Activated CD8-positive, alpha-beta memory T cell treated with anti-CD3 and anti-CD28 coated beads, Interleukin-2, amount 50 U/mL, for 1 hour (primary cell): ENCODE data around the gene OCRL.

Experiments
- DNase-seq: peaks from one replicate; pipeline ENCODE4 v3.0.0-alpha.2; 2020; ENCODE audit errors: extremely low read depth

OCRL gene

DNA sequence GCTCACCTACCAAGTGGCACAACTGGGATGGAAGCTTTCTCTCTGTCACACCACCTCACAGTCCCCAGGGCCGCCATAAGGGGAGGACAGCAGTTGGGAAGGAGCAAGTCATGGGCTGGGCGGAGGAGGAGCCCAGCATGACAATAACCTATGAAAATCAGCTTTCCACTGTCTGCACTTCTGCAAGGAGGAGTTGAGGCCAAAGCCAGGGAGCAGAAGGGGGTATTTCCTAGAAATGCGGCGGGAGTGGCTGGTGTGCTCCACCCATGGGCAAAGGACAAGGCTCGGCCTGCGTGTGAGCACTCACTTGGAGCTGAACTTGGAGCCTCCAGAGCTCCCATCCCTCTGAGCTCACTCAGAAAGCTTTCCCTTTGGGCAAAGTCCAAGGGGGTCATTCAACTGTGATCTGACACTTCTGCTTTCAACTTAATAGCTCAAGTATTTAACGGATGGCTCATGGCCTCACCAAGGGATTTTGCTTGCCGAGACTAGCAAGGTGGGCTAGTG is 96.2 kb downstream of the OCRL start:
- DNase-seq: no peak

DNA sequence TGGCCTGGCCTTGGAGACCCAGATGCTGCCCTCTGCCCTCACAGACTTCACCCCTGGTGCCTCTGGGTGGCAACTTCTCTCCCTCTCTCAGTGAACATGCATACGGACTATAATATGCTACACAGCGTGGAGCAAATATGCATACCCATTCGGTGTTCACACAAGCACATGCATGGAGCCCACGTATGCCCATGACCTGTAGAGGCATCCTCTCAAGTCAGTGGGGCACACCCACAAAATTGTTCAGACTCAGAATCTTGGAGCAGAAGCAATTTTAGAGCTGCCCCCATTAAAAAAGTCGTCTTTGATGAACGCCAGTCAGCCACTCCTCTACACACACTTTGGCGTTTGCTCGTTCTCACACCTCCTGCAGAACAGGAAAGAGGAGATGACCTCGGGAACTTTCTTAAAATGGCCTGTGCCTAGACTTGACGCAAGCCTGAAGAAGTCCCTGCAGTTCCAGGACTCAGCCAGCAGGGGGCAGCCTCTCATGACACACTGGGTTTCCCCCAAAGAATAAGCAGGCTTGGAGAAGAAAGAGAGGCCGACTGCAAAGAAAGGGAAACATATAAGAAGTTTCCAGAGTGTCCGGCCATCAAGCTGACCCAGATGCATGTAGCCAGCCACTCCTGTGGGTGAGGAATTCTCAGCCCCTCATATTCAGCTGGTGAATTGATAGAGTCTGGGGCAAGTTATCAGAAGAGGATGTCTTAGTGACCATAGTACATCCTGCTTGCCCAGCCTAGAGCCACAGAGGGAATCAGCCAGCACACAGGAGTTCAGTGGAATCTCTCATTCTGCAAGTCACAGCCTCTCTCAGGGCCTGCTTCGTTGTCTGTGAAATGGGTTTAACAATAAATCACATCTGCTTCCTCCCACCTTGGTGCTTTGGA is 97.4 kb downstream of the OCRL start:
- DNase-seq: peak; percentile 23

DNA sequence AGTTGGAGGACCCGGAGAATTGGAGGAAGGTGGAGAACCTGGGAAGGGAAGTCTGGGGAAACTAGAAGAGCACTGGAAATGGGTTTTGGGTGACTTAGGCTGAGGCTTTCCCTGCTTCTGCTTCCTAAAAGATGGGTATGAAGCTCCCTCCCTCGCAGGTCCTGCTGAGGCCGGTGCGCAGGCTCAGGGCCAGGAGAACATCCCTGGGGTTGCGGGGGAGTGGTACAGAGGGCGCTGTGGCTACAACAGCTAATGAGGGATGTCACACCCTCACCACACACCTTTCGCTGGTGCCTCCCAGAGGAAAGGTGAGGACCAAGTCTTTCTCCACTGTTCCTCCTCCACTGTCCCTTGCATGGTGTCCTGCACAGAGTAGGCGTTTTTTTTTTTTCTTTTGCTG is 98.9 kb downstream of the OCRL start:
- no peak for DNase-seq

DNA sequence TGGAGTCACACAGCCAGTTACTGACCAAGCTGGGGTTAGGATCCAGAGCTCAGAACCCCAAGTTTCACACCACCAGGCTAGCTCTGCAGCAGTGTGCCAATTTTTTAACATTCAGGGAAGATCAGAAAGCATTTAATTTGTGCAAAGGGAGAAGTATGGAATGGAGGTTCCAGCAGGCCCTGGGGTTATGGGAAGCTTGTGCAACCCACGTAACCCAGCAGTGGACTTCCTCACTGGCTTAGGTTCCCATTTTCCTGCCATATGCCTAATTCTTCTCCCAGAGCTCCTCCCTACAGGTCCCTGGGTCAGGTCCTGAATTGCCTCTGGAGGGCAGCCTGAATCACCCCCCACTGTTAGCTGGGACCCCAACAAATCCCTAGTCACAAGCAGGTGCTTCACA is 100.7 kb downstream of the OCRL start:
- DNase-seq: no peak

DNA sequence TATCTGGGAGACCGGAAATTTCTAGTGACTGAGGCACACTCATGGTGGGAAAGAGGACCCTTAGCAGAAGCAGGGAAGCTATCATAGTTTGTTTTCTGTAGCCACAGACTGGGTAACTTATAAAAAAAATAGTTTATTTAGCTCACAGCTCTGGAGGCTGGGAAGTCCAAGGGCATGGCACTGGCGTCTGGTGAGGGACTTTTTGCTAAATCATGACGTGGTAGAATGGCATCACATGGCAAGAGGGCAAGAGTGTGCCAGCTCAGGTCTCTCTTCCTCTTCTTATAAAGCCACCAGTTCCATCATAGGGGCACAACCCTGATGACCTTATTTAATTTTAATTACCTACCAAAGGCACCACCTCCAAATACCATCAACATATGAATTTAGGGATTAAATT is 101.4 kb downstream of the OCRL start:
- no peak for DNase-seq

DNA sequence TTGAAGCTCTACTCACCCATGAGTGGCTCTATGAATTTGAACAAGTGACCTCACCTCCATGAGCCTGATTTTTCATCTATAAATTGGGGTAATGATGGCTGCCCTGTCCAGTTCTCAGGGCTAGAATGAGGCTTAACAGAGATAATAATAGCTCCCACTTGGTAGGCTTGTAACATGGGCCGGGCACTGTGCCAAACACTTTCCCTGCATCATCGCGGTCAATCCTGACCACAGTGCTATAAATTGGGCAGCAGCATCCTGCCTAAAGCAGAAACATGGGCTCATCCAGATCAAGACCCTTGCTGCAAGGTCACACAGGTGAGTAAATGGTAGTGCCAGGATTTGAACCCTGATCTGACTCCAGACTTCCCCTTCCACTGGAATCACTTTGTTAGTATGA is 101.9 kb downstream of the OCRL start:
- DNase-seq: no peak
